Muscle of leg (tissue), 11 donors: ENCODE data around the gene OR52E2. TPM values are rescaled to one million over a fixed set of nuclear protein-coding genes. Genes with fewer than 3 reads are reported as not detected.
"Not testable (repeated sequence)": the region's sequence is repeated elsewhere in the genome, so short reads cannot be mapped to it uniquely, and the experiment has no call there.

Source experiments
- DNase-seq: peaks from one replicate; pipeline ENCODE4 v3.0.0; 2013
- H3K27ac ChIP-seq: one replicate; pipeline ENCODE4 v1.5.1; 2013; ENCODE audit warnings: mild to moderate bottlenecking, low read length, control low read depth
- H3K27me3 ChIP-seq: one replicate; pipeline ENCODE4 v1.6.1; 2013; ENCODE audit warnings: low read length; ENCODE audit not compliant: control insufficient read depth, insufficient read depth
- H3K36me3 ChIP-seq: one replicate; pipeline ENCODE4 v1.6.1; 2013; ENCODE audit warnings: low read length; ENCODE audit not compliant: control insufficient read depth, insufficient read depth
- H3K4me1 ChIP-seq: one replicate; pipeline ENCODE4 v1.6.1; 2013; ENCODE audit warnings: low read length; ENCODE audit not compliant: control insufficient read depth, insufficient read depth
- H3K4me3 ChIP-seq: one replicate; pipeline ENCODE4 v1.5.1; 2013; ENCODE audit warnings: low read length, control low read depth
- H3K9me3 ChIP-seq: replicated peaks from 2 replicates; pipeline ENCODE4 v1.6.1; 2013; ENCODE audit warnings: low read depth, low read length; ENCODE audit not compliant: control insufficient read depth
- WGBS: methylation state at CpG from one replicate; pipeline ENCODE4 v1.1.5; 2013; ENCODE audit warnings: missing lambda C conversion rate; ENCODE audit not compliant: insufficient coverage; 5-methylcytosine and 5-hydroxymethylcytosine counted together
- polyA plus RNA-seq, 8 donors: library from polyadenylated mRNA; unstranded; fragments of 120-200 nt; gene quantifications; one replicate each; pipeline versions ENCODE4 v1.2.1 to v1.2.3, GENCODE V29; 2013; ENCODE audit warnings: inconsistent platforms in 1 of 8, low replicate concordance in 1 of 8; ENCODE audit not compliant: insufficient read length in 8 of 8, insufficient read depth in 1 of 8
- total RNA-seq: library from RNA; stranded (reverse); fragments of 120-200 nt; gene quantifications from one replicate; pipeline ENCODE4 v1.2.4, GENCODE V29; 2013

The OR52E2 gene
- total and polyA plus RNA-seq, 9 donors = not detected

GRCh38 chr11:5071799-5072198 lies 12.4 kb upstream of the OR52E2 start:
- WGBS = no CpG with 5 or more reads among the region's 3 CpGs

DNA sequence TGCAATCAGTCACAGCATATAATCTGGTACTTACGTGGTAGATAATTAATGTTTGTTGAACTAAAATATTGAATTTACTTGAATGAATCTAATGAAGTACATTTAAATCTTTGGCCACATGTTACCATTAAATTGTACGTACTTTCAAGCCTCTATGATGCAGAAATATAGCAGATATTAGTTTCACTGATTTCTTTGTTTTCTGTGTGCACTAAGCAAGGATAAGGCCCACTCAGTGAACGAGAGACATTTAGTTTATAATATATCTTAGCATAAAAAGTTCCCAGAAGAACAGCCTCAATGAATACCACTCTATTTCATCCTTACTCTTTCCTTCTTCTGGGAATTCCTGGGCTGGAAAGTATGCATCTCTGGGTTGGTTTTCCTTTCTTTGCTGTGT lies 9.8 kb upstream of the OR52E2 start, which contains the start of gene OR52E1:
Gene OR52E1, plus strand, starts transcription at position 301 of the 400 bp plus-strand sequence.
- no peak for DNase-seq
- no CpG with 5 or more reads among the region's 3 CpGs for whole genome bisulfite sequencing
- H3K27me3 ChIP-seq = no peaks in the 10 kb centered on the region
- no peaks in the 10 kb centered on the region for H3K9me3 ChIP-seq
- H3K27ac ChIP-seq = no peak within 1 kb of the TSS
- no peak within 1 kb of the TSS for H3K4me3 ChIP-seq
- no peaks in the 10 kb centered on the region for H3K36me3 ChIP-seq
- no peaks in the 10 kb centered on the region for H3K4me1 ChIP-seq

More at GRCh38 chr11:5071799-5072198, 12.4 kb upstream of the OR52E2 start:
- no peak for DNase-seq
- no peaks in the 10 kb centered on the region for H3K9me3 ChIP-seq
- H3K27ac ChIP-seq = no peak overlapping the region
- no peaks in the 10 kb centered on the region for H3K27me3 ChIP-seq
- H3K4me1 ChIP-seq = no peaks in the 10 kb centered on the region
- H3K36me3 ChIP-seq = no peaks in the 10 kb centered on the region
- H3K4me3 ChIP-seq = no peak overlapping the region

GRCh38 chr11:5065027-5065426 lies 5.6 kb upstream of the OR52E2 start:
- no peak overlapping the region for H3K4me3 ChIP-seq
- WGBS = no CpG with 5 or more reads among the region's 1 CpG
- H3K36me3 ChIP-seq = no peaks in the 10 kb centered on the region
- DNase-seq = no peak
- no peak overlapping the region for H3K27ac ChIP-seq
- H3K4me1 ChIP-seq = no peaks in the 10 kb centered on the region
- H3K9me3 ChIP-seq = no peaks in the 10 kb centered on the region
- H3K27me3 ChIP-seq = no peaks in the 10 kb centered on the region

DNA sequence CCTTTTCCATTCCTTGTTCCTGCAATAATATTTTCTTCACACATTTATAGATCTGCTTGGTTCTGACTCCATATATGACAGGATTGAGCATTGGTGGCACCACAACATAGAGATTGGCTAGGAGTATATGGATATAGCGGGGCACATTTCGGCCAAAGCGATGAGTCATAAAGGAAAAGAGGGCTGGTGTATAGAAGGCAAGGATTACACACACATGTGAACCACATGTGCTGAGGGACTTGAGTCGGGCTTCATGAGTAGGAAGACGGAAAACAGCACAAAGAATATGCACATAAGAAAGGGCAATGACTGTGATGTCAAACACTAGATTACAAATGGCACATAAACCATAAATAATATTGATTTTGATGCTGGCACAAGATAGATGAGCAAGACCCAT lies 748 bp downstream of the OR52E2 start:
- H3K9me3 ChIP-seq, H3K27ac ChIP-seq, H3K36me3 ChIP-seq, H3K4me1 ChIP-seq, DNase-seq, H3K4me3 ChIP-seq, H3K27me3 ChIP-seq: not testable (repeated sequence)
- WGBS = no CpG with 5 or more reads among the region's 5 CpGs

DNA sequence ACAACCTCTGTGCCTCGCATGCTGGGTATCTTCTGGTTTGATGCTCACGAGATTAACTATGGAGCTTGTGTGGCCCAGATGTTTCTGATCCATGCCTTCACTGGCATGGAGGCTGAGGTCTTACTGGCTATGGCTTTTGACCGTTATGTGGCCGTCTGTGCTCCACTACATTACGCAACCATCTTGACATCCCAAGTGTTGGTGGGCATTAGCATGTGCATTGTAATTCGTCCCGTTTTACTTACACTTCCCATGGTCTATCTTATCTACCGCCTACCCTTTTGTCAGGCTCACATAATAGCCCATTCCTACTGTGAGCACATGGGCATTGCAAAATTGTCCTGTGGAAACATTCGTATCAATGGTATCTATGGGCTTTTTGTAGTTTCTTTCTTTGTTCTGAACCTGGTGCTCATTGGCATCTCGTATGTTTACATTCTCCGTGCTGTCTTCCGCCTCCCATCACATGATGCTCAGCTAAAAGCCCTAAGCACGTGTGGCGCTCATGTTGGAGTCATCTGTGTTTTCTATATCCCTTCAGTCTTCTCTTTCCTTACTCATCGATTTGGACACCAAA lies 12.6 kb downstream of the OR52E2 start:
- no peaks in the 10 kb centered on the region for H3K36me3 ChIP-seq
- H3K4me1 ChIP-seq = no peaks in the 10 kb centered on the region
- H3K27ac ChIP-seq = no peak overlapping the region
- H3K27me3 ChIP-seq = no peaks in the 10 kb centered on the region
- no peaks in the 10 kb centered on the region for H3K9me3 ChIP-seq
- DNase-seq = no peak
- H3K4me3 ChIP-seq = no peak overlapping the region
- 80% methylated on average over 9 of the region's 15 CpGs for WGBS

DNA sequence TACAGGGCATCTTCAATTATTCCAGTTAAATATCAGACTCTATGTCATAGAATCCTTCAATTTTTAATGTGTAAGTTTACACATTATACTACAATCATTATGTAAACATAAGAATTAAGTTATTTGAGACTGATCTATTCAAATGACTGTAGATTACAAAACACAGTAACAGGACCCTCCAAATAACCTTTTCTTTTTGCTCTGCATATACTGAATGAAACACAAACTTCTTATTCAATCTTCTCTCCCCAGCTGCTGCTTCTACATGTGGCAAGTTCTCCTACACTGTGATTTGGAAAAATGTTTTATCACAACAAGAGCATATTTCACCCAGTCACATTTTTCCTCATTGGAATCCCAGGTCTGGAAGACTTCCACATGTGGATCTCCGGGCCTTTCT lies 13.2 kb downstream of the OR52E2 start, which contains the start of gene OR52J3:
Gene OR52J3, plus strand, starts transcription at position 301 of the 400 bp plus-strand sequence. Its CDS starts 0 bp downstream, at position 301.
- no peaks in the 10 kb centered on the region for H3K36me3 ChIP-seq
- WGBS = 93% methylated on average over 1 of the region's 1 CpG
- no peak for DNase-seq
- H3K4me3 ChIP-seq = no peak within 1 kb of the TSS
- no peaks in the 10 kb centered on the region for H3K4me1 ChIP-seq
- no peaks in the 10 kb centered on the region for H3K27me3 ChIP-seq
- no peak within 1 kb of the TSS for H3K27ac ChIP-seq
- H3K9me3 ChIP-seq = no peaks in the 10 kb centered on the region

GRCh38 chr11:5043380-5043779 lies 16.0 kb downstream of the OR52E2 start:
- WGBS = no CpG with 5 or more reads among the region's 2 CpGs
- H3K4me1 ChIP-seq = no peaks in the 10 kb centered on the region
- DNase-seq = no peak
- no peak overlapping the region for H3K27ac ChIP-seq
- no peak overlapping the region for H3K4me3 ChIP-seq
- H3K36me3 ChIP-seq = no peaks in the 10 kb centered on the region
- H3K27me3 ChIP-seq = no peaks in the 10 kb centered on the region
- no peaks in the 10 kb centered on the region for H3K9me3 ChIP-seq

GRCh38 chr11:5042091-5042490 lies 17.3 kb downstream of the OR52E2 start:
- Histone ChIP-seq H3K9me3 (no peaks in the 10 kb centered on the region), H3K4me3 (no peak overlapping the region), H3K36me3 (no peaks in the 10 kb centered on the region), H3K4me1 (no peaks in the 10 kb centered on the region), H3K27me3 (no peaks in the 10 kb centered on the region), H3K27ac (no peak overlapping the region)
- WGBS = 82% methylated on average over 3 of the region's 3 CpGs
- no peak for DNase-seq

DNA sequence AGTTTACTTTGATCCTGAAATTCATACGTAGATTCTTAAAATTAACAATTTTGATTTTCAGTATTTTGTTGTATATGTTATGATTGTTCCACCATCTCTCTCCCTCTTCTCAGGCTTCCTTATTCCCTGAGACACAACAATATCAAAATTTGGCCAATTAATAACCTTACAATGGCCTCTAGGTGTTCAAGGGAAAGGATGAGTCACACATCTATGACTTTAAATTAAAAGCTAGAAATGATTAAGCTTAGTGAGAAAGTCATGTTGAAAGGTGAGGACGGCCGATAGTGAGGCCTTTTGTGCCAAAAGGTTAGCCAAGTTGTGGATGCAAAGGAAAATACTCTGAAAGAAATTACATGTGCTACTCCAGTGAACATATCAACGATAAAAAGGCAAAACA lies 18.6 kb downstream of the OR52E2 start:
- no CpG with 5 or more reads among the region's 4 CpGs for WGBS

GRCh38 chr11:5038341-5038740 lies 21.1 kb downstream of the OR52E2 start:
- no peak for DNase-seq
- no peaks in the 10 kb centered on the region for H3K27me3 ChIP-seq
- no CpG with 5 or more reads among the region's 1 CpG for WGBS
- no peak overlapping the region for H3K27ac ChIP-seq
- H3K9me3 ChIP-seq = no peaks in the 10 kb centered on the region
- H3K36me3 ChIP-seq = no peaks in the 10 kb centered on the region
- H3K4me1 ChIP-seq = no peaks in the 10 kb centered on the region
- H3K4me3 ChIP-seq = no peak overlapping the region

More for the DNA sequence above, 18.6 kb downstream of the OR52E2 start:
- no peaks in the 10 kb centered on the region for H3K27me3 ChIP-seq
- H3K4me1 ChIP-seq = no peaks in the 10 kb centered on the region
- DNase-seq = no peak
- H3K36me3 ChIP-seq = no peaks in the 10 kb centered on the region
- H3K4me3 ChIP-seq = no peak overlapping the region
- no peak overlapping the region for H3K27ac ChIP-seq
- H3K9me3 ChIP-seq = no peaks in the 10 kb centered on the region

GRCh38 chr11:5037926-5038325 lies 21.5 kb downstream of the OR52E2 start:
- H3K36me3 ChIP-seq = no peaks in the 10 kb centered on the region
- 0% methylated on average over 1 of the region's 2 CpGs for WGBS
- H3K4me1 ChIP-seq = no peaks in the 10 kb centered on the region
- no peak overlapping the region for H3K27ac ChIP-seq
- no peak for DNase-seq
- no peak overlapping the region for H3K4me3 ChIP-seq
- no peaks in the 10 kb centered on the region for H3K27me3 ChIP-seq
- H3K9me3 ChIP-seq = no peaks in the 10 kb centered on the region
